HG02610 (cell line): ENCODE data around the gene TRAF2.

ENCODE experiments used
- ATAC-seq: cut with Tn5 transposase; IDR thresholded peaks from one replicate; pipeline ENCODE4 v1.9.1; 2021; ENCODE audit warnings: mild to moderate bottlenecking, moderate library complexity; ENCODE audit not compliant: unreplicated experiment

TRAF2 gene

GRCh38 chr9:136973618-136974617 is 87.6 kb downstream of the TRAF2 start:
- ATAC-seq, result no peak

GRCh38 chr9:136974817-136975535 is 88.7 kb downstream of the TRAF2 start:
- no peak for ATAC-seq

- no peak for ATAC-seq
Measured at GRCh38 chr9:136975644-136976043, 89.3 kb downstream of the TRAF2 start.
